ENCODE measurements around the gene CXCL8.

DNA sequence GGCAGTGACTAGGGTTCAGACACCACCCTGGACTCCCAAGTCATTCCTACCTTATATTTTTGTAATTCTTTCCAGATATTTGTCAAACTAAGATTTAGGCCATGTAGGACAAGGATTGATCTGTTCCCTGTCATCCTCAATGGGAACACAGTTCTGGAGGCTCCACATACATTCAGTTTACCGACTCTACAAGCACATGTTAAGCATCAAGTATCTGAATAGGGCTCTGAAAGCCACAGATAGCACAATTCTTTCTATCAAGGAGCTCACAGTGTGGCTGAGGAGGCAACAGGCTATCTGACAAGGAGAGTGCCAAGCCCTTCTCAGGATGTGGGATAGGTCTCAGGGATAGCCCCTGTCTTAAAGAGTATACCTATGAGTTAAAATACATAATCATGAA is 37.0 kb upstream of the CXCL8 start:
- no peak for TF ChIP-seq SPI1 (IDR thresholded peaks at IDR 0.05; ENCODE audit: borderline replicate concordance, low read depth, low read length)
- peak; percentile 54; the same call in 1 of the 2 replicates for TF ChIP-seq EP300 (IDR thresholded peaks at IDR 0.05; ENCODE audit: low read length)
- TF ChIP-seq, protein P1, sequence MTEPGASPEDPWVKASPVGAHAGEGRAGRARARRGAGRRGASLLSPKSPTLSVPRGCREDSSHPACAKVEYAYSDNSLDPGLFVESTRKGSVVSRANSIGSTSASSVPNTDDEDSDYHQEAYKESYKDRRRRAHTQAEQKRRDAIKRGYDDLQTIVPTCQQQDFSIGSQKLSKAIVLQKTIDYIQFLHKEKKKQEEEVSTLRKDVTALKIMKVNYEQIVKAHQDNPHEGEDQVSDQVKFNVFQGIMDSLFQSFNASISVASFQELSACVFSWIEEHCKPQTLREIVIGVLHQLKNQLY (CRISPR knock-in tag; conservative IDR thresholded peaks at IDR 0.05): no peak
- TF ChIP-seq, protein P2, sequence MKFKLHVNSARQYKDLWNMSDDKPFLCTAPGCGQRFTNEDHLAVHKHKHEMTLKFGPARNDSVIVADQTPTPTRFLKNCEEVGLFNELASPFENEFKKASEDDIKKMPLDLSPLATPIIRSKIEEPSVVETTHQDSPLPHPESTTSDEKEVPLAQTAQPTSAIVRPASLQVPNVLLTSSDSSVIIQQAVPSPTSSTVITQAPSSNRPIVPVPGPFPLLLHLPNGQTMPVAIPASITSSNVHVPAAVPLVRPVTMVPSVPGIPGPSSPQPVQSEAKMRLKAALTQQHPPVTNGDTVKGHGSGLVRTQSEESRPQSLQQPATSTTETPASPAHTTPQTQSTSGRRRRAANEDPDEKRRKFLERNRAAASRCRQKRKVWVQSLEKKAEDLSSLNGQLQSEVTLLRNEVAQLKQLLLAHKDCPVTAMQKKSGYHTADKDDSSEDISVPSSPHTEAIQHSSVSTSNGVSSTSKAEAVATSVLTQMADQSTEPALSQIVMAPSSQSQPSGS (CRISPR knock-in tag; IDR thresholded peaks at IDR 0.05): no peak
- TF ChIP-seq, protein P3, sequence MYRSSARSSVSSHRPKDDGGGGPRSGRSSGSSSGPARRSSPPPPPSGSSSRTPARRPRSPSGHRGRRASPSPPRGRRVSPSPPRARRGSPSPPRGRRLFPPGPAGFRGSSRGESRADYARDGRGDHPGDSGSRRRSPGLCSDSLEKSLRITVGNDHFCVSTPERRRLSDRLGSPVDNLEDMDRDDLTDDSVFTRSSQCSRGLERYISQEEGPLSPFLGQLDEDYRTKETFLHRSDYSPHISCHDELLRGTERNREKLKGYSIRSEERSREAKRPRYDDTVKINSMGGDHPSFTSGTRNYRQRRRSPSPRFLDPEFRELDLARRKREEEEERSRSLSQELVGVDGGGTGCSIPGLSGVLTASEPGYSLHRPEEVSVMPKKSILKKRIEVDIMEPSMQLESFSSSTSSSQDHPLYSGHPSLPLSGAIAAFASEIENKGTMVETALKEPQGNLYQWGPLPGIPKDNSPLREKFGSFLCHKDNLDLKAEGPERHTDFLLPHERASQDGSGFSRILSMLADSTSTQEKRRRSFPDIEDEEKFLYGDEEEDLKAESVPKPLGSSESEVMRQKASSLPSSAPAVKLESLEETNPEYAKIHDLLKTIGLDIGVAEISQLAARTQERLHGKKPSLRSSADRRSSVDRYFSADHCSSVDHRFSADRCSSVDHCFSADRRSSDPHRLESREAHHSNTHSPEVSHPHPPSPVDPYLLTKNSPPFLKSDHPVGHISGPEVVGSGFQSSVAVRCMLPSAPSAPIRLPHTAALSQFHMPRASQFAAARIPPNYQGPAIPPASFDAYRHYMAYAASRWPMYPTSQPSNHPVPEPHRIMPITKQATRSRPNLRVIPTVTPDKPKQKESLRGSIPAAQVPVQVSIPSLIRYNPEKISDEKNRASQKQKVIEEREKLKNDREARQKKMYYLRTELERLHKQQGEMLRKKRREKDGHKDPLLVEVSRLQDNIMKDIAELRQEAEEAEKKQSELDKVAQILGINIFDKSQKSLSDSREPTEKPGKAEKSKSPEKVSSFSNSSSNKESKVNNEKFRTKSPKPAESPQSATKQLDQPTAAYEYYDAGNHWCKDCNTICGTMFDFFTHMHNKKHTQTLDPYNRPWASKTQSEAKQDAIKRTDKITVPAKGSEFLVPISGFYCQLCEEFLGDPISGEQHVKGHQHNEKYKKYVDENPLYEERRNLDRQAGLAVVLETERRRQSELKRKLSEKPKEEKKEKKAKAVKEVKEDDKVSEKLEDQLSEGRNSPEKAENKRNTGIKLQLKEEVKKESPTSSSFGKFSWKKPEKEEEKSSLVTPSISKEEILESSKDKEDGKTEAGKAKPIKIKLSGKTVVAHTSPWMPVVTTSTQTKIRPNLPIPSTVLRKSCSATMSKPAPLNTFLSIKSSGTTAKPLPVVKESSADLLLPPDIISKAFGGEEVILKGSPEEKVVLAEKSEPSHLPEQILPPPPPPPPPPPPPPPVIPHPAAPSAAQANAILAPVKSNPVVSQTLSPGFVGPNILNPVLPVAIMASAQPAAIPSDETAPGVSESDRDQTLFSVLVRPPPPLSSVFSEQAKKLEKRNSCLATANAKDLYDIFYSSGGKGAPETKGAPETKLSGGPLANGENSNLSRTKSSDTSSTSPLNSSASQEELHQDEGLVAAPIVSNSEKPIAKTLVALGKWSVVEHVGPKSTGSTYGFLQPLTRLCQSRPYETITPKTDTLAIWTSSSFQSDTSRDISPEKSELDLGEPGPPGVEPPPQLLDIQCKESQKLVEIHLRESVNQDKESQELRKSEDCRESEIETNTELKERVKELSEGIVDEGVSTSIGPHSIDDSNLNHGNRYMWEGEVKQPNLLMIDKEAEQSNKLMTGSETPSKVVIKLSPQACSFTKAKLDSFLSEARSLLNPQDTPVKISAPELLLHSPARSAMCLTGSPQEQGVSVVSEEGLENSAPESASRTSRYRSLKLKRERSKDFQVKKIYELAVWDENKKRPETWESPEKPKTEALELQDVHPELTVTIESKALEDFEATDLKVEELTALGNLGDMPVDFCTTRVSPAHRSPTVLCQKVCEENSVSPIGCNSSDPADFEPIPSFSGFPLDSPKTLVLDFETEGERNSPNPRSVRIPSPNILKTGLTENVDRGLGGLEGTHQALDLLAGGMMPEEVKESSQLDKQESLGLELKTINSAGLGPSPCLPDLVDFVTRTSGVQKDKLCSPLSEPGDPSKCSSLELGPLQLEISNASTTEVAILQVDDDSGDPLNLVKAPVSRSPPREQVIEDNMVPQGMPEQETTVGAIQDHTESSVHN (IDR thresholded peaks at IDR 0.05; ENCODE audit: borderline replicate concordance in 1 of 2, low read depth in 1 of 2): no peak
- TF ChIP-seq, protein P4, sequence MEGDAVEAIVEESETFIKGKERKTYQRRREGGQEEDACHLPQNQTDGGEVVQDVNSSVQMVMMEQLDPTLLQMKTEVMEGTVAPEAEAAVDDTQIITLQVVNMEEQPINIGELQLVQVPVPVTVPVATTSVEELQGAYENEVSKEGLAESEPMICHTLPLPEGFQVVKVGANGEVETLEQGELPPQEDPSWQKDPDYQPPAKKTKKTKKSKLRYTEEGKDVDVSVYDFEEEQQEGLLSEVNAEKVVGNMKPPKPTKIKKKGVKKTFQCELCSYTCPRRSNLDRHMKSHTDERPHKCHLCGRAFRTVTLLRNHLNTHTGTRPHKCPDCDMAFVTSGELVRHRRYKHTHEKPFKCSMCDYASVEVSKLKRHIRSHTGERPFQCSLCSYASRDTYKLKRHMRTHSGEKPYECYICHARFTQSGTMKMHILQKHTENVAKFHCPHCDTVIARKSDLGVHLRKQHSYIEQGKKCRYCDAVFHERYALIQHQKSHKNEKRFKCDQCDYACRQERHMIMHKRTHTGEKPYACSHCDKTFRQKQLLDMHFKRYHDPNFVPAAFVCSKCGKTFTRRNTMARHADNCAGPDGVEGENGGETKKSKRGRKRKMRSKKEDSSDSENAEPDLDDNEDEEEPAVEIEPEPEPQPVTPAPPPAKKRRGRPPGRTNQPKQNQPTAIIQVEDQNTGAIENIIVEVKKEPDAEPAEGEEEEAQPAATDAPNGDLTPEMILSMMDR (IDR thresholded peaks at IDR 0.05 in 2 of 3, conservative IDR thresholded peaks at IDR 0.05 in 1 of 3; ENCODE audit: insufficient read depth in 2 of 3, low read depth in 1 of 3, low read length in 3 of 3): no peak
- TF ChIP-seq KDM2B (CRISPR knock-in tag; IDR thresholded peaks at IDR 0.05): no peak
- TF ChIP-seq, protein P5, sequence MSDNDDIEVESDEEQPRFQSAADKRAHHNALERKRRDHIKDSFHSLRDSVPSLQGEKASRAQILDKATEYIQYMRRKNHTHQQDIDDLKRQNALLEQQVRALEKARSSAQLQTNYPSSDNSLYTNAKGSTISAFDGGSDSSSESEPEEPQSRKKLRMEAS (CRISPR knock-in tag; IDR thresholded peaks at IDR 0.05): no peak
- TF ChIP-seq ZNF197 (CRISPR knock-in tag; IDR thresholded peaks at IDR 0.05; ENCODE audit: low read depth): no peak
- TF ChIP-seq PTBP1 (IDR thresholded peaks at IDR 0.05; ENCODE audit: low read depth, low read length): no peak
- TF ChIP-seq ZNF766 (CRISPR knock-in tag; conservative IDR thresholded peaks at IDR 0.05): 0 out of 2 replicates have a peak, but pooled peaks have one; percentile 35
